H1 (cell line): Measurements from ENCODE around the gene VEGFC. TPM values are rescaled to one million over a fixed set of nuclear protein-coding genes. Genes with fewer than 3 reads are reported as not detected.

ENCODE experiments used
- ATF3 ChIP-seq: IDR thresholded peaks from 2 replicates; pipeline ENCODE4 v1.6.1; 2011; ENCODE audit warnings: low read depth, mild to moderate bottlenecking, low read length; ENCODE audit not compliant: insufficient read depth
- CEBPB ChIP-seq: IDR thresholded peaks from 2 replicates; pipeline ENCODE4 v1.6.1; 2012; ENCODE audit warnings: low read depth, low read length
- CHD7 ChIP-seq: fragments of 300-600 bp; sonication (generic); IDR thresholded peaks from 2 replicates; pipeline ENCODE4 v1.7.1; 2012; ENCODE audit warnings: low read length, moderate library complexity, mild to moderate bottlenecking, inconsistent platforms; ENCODE audit not compliant: insufficient replicate concordance
- EGR1 ChIP-seq: IDR thresholded peaks from 2 replicates; pipeline ENCODE4 v1.6.1; 2011; ENCODE audit warnings: low read depth, low read length, borderline replicate concordance
- GTF2F1 ChIP-seq: IDR thresholded peaks from 2 replicates; pipeline ENCODE4 v1.6.1; 2012; ENCODE audit warnings: low read depth, low read length, improper control_type of control experiment, borderline replicate concordance
- MAFK ChIP-seq: IDR thresholded peaks from 2 replicates; pipeline ENCODE4 v1.6.1; 2012; ENCODE audit warnings: low read depth, mild to moderate bottlenecking, improper control_type of control experiment, low read length
- SIN3A ChIP-seq, 2 experiments: IDR thresholded peaks in 1 of 2; conservative IDR thresholded peaks in 1 of 2; 2 replicates each; pipeline ENCODE4 v1.6.1; 2011 to 2012; ENCODE audit warnings: low read length in 2 of 2, improper control_type of control experiment in 1 of 2, low read depth in 1 of 2, mild to moderate bottlenecking in 1 of 2
- SP4 ChIP-seq: IDR thresholded peaks from 2 replicates; pipeline ENCODE4 v1.6.1; 2012; ENCODE audit warnings: low read length, inconsistent platforms
- polyA plus RNA-seq, 7 experiments: library from polyadenylated mRNA; depleted of rRNA in 3 of 7; stranded (reverse) in 5 of 7; unstranded in 2 of 7; fragments of >200 nt in 5 of 7; fragments of 200-250 nt in 2 of 7; gene quantifications; 1 replicate in 5 of 7; 2 replicates in 1 of 7; 4 replicates in 1 of 7; pipeline versions ENCODE4 v1.2.1 to v1.2.3, GENCODE V29; 2011 to 2013; ENCODE audit warnings: missing spikeins in 2 of 7, mixed read lengths in 2 of 7
- total RNA-seq: library from RNA; stranded (reverse); fragmentation: NEBNext Ultra II Directional; extraction: Animal tissue kit (Norgen Biotek cat#: 25700); gene quantifications from 2 replicates; pipeline ENCODE4 v1.2.1, GENCODE V29; 2021

The VEGFC gene
- total and polyA plus RNA-seq, 2 of the 8 experiments (the other 6 are each of a cell fraction or from before 2014, with no cell fraction given), result 0.53 to 1.4 TPM

- no peak for TF ChIP-seq CHD7
- TF ChIP-seq MAFK, result no peak
- TF ChIP-seq ATF3, result no peak
- TF ChIP-seq CEBPB, result no peak
- TF ChIP-seq EGR1, result no peak
- no peak for TF ChIP-seq GTF2F1
- no peak for TF ChIP-seq SIN3A (conservative IDR thresholded peaks at IDR 0.05 in 1 of 2, IDR thresholded peaks at IDR 0.05 in 1 of 2; ENCODE audit: low read depth in 1 of 2, low read length in 2 of 2)
- no peak for TF ChIP-seq SP4
Measured at GRCh38 chr4:176825586-176825985, 32.9 kb upstream of the VEGFC start (continued).
